Ecto neural progenitor cell (in vitro differentiated cells): Measurements from ENCODE around the gene NANOS1.
"Not testable (repeated sequence)": the region's sequence is repeated elsewhere in the genome, so short reads cannot be mapped to it uniquely, and the experiment has no call there.

ENCODE experiments used
- DNase-seq: peaks from one replicate; pipeline ENCODE4 v3.0.0-alpha.2; 2018; ENCODE audit warnings: low spot score

The NANOS1 gene

GRCh38 chr10:119007211-119007574 is 22.3 kb upstream of the NANOS1 start:
- no peak for DNase-seq

- no peak for DNase-seq
Observed at GRCh38 chr10:119020627-119020946, 8.9 kb upstream of the NANOS1 start.

- DNase-seq: no peak
Observed at GRCh38 chr10:119022846-119023552, 6.5 kb upstream of the NANOS1 start.

- DNase-seq: no peak
Observed at GRCh38 chr10:119023553-119023868, 6.0 kb upstream of the NANOS1 start.

- DNase-seq: no peak
Observed at GRCh38 chr10:119024882-119025281, 4.6 kb upstream of the NANOS1 start.

- no peak for DNase-seq
Observed at GRCh38 chr10:119025336-119025735, 4.2 kb upstream of the NANOS1 start.

GRCh38 chr10:119025776-119026175 is 3.7 kb upstream of the NANOS1 start:
- DNase-seq: no peak

- no peak for DNase-seq
Observed at GRCh38 chr10:119026301-119027110, 3.0 kb upstream of the NANOS1 start.

- DNase-seq: not testable (repeated sequence)
Observed at GRCh38 chr10:119028445-119028899, 1.0 kb upstream of the NANOS1 start.

GRCh38 chr10:119028900-119029612 is 458 bp upstream of the NANOS1 start:
- peak; percentile 96 for DNase-seq

GRCh38 chr10:119030421-119031250 is 1.1 kb downstream of the NANOS1 start:
- DNase-seq: peak; percentile 79

GRCh38 chr10:119031496-119032059 is 2.1 kb downstream of the NANOS1 start:
- no peak for DNase-seq

- DNase-seq: no peak
Observed at GRCh38 chr10:119039161-119039560, 9.6 kb downstream of the NANOS1 start.

- no peak for DNase-seq
Observed at GRCh38 chr10:119041326-119041725, 11.8 kb downstream of the NANOS1 start.

- no peak for DNase-seq
Observed at GRCh38 chr10:119042169-119042568, 12.7 kb downstream of the NANOS1 start.

GRCh38 chr10:119045561-119045960 is 16.0 kb downstream of the NANOS1 start:
- DNase-seq: no peak

- no peak for DNase-seq
Observed at GRCh38 chr10:119049361-119049760, 19.8 kb downstream of the NANOS1 start.

GRCh38 chr10:119049777-119050176 is 20.3 kb downstream of the NANOS1 start:
- no peak for DNase-seq

- DNase-seq: no peak
Observed at GRCh38 chr10:119051775-119052174, 22.3 kb downstream of the NANOS1 start.

GRCh38 chr10:119055472-119055871 is 26.0 kb downstream of the NANOS1 start:
- DNase-seq: no peak

GRCh38 chr10:119058010-119058409 is 28.5 kb downstream of the NANOS1 start:
- DNase-seq: no peak

GRCh38 chr10:119059557-119059956 is 30.0 kb downstream of the NANOS1 start:
- no peak for DNase-seq
